HCEC 1CT (cell line): ENCODE data around the gene MESD.

ENCODE experiments used
- DNase-seq: peaks from one replicate; pipeline ENCODE4 v3.0.0-alpha.2; 2017

Gene MESD

DNA sequence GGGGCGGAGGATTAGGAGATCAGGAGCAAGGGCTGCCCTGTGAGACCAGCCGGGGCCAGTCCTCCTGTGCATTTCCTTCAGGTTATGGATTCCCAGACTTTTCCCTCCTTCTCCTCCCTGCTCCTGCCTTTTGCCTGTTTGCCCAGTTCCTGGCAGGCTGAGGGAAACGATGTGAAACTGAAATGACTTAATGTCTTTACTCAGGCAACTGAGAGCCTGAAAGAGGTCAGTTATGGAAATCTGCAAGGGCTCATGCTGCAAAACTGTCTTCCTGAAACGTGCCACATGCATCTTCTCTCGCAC lies 57.2 kb downstream of the MESD start:
- no peak for DNase-seq

DNA sequence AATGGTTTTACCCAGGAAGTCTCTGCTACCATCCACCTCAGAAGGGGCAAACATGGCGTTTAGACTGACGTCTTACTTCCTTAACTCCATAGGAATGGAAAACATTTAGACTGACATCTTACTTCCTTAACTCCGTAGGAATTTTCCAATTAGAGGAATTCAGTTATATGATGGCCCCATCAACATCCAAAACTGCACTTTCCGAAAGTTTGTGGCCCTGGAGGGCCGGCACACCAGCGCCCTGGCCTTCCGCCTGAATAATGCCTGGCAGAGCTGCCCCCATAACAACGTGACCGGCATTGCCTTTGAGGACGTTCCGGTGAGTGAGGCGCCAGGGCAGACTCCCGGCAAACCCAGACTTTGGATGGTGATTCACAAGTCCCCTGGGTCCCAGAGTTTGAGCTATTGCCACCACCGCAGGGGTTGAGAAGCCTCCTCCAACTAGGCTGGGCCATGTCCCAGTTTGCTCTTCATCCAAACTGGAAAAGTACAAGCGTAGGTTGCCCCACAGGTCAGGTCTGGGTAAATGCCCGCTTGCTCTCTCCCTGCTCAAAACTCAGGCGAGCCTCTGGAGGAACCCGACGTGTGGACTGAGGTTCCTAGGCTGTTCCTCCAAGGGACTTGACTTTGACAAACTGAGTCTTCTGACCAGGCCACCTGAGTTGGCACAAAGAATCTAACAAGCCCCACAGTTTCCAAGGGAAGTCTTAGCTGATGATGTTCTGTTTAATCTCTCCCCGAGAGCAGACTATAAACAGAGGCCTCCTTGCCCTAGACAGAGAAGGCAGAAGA lies 57.7 kb downstream of the MESD start:
- DNase-seq, result no peak

DNA sequence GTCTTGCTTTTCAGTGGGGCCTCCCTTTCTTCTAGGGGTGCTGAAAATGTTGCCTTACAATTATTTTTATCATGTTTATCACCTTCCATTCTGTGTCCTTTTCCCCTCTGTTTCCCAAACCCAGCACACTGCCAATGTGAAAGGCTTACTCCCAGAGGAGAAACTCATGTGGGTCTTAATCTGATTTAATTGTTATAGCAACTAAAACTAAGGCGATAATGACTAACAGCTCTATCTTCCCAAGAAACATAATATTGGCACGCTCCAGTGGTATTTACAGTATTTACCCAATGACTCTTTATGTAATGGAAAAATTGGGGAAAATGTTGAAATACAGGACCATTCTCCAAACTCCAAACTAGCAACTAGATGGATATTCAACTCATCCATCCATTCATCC lies 58.4 kb downstream of the MESD start:
- DNase-seq, result no peak

DNA sequence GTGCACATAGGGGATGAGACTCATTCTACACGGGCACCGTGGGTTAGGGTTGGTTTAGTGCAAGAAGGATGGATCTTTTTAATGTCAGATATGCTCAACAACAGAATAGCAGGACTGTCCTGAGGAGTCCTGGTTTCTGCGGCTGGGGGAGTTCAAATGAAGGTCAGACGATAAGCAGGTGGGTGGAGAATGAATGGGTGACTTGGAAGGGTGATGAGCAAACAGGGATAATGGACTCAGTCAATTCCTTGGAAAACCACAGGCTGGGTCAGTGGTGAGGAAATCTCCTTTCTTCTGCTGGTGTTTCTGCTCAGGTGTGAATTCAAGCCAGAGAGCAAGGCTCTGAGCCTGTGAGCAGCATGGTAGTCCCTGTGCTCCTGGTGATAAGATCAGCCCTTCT lies 59.9 kb downstream of the MESD start:
- no peak for DNase-seq

DNA sequence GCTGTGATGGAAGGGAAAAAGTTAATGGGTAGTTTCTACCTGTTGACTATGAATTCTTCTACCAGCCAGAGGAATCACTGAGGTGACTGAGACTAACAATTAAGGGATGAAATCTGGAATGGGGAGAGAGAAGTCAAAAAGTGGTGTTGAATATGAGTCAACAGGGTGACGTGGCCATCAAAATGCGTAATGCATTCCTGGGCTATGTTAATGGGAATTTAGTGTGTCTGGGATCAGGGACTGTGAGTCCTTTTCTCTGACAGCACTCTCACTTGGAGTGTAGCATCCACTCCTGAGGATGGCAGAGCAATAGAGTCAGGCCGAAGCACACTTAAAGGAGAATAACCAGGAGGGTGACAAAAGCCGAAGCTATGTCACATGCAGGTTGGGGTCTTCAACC lies 60.4 kb downstream of the MESD start:
- DNase-seq, result peak; percentile 76

DNA sequence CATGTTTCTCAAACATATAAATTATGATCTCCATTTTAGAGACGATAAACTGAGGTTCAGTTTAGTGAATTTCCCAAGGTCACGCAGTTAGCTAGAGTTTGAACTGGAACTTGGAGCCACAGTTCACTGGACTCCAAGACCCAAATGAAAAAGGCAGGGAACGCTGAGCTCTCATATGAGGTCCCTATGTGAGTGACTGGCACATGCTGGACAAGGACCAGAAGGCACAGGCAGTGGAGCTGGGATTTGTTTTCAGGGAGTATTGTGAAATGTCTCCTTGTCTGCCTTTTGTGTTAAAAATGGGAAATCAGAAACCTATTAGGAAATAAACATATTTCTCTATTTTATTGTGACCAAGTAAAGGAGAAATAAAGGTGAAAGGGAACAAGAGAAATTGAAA lies 63.5 kb downstream of the MESD start:
- no peak for DNase-seq

DNA sequence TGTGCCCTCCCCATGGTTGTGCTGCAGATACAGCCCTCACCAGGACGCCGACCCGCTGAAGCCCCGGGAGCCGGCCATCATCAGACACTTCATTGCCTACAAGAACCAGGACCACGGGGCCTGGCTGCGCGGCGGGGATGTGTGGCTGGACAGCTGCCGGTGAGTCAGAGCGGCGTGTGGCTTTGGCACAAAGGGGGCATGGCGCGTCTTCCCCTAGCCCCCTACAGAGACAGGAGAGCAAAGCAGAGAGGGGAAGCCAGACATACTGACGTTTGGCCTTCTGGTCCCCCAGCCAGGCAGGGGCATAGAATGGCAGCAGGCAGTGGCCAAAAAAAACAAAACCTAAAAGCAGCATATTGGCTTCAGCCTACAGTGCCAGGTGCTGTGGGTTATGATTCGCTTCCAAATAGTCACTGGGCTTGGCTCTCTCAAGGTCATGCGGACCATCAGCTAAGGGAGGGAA lies 64.0 kb downstream of the MESD start:
- no peak for DNase-seq

DNA sequence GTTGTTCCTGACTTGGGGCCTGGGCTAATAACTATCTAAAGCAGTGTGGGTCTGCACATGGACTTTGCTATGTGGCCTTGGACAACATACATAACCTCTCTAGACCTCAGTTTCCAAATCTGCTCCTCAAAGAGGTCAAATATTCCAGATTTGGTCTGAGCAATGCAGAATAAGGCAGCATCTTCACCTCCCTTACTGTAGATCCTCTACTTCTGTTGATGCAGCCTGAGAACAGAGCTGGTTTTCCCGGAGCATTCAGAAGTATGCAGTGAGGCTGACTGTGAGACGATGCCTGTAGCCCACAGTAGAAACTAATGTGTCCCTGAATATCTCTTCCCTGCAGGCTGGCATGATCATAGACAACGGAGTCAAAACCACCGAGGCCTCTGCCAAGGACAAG lies 65.3 kb downstream of the MESD start:
- DNase-seq, result no peak

DNA sequence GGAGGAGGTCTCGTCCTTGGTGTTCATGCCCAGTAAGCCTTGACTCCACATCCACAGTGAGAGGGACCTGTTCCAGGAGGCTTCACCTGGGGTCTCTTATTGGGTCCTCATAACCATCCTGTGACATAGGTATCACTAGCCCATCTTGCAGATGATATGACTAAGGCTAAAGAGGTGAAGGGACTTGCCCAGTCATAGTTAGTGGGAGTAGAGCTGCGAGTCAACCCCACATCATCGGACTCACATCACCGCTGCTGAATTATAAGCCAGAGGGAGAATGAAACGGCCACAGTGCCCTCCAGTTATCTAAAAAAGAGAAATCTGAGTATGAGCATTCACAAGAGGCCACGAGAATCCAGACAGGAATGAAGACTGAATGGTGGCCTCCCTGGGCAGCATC lies 66.0 kb downstream of the MESD start:
- DNase-seq, result peak; percentile 11

DNA sequence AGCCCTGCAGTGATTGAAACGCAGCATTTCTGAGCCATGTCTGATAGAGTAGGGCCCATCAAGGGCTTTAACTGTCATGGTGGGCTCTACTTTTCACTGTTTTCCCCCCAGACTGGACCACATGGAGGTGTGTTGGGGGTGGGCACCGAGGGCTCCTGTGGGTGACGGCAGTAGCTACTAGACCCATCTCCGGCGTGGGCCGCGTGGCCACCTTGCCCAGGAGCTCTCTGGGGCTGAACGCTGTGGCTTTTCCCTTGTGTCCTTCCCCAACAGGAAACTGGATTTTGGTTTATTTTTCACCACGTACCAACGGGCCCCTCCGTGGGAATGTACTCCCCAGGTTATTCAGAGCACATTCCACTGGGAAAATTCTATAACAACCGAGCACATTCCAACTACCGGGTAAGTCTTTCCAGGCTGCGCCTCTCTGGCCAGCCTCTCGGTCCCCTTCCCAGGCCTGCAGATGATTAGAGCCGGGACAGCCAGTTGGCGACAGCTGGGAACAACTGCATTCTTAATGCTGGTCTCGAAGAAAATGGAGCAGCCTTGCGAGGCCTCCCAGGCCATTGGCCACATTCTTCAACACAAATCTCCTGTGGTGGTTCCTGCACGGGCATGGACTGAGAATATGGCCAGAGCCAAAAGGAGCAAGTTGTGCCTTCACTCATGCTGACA lies 67.7 kb downstream of the MESD start:
- DNase-seq, result no peak

DNA sequence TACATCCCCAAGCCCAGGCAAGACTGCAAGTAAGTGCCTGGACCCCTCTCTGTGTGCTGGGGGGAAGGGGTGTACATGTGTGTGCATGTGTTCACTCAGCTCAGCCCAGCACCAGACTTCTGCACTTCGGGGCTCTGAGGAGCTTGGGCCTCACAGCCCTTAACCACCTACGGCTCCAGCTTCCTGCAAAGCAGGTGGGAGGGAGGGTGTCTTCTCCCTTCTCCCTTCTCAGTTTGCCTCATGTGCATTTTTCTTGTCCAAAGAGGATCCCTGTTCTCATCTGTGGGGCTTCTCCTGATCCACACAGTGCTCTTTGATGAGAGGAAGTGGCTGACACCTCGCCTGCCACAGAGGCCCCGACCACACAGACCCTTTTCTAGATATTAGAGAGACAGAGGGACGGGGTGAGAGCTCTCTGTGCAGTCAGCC lies 69.3 kb downstream of the MESD start:
- no peak for DNase-seq

DNA sequence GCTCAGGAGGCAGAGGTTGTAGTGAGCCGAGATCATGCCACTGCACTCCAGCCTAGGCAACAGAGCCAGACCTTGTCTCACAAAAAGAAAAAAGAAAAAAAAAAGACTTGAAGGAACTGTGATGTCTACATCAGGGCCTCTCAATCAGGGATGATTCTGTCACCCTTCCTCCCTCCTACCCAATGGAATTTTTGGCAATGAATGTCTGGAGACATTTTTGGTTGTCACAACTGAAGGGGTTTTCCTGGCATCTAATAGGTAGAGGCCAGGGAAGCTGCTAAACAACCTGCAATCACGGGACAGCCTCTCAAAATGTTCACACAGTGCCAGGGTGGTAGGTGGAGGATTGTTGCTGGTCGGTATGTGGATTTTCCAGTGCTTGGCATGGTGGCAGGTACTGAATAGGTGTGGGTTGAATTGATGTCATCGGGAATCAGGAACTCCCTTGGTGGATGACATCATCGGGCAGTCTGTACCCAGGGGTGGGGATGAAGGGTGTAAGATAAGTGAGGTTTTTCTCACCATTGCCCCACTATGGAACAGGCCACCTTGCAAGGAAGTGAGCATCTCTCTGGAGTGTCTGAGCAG lies 71.3 kb downstream of the MESD start:
- no peak for DNase-seq

DNA sequence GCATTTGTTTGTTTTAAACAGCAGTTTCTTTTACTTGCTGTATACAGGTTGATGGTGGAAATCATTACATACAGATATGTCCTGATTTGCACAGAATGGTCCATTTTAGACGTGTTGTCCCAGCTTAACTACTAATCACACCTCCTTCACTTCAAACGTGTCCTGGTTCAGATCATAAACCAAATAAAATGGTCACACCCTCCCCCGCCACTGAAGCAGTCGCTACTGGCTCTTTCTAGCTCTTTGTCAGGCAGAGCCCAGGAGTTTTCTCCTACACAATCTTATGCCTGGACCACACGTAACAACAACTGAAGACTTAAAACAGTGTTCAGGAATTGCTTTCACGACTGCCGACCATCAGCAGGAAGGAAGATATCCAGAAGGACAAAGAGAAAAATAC lies 73.6 kb downstream of the MESD start:
- DNase-seq, result no peak

DNA sequence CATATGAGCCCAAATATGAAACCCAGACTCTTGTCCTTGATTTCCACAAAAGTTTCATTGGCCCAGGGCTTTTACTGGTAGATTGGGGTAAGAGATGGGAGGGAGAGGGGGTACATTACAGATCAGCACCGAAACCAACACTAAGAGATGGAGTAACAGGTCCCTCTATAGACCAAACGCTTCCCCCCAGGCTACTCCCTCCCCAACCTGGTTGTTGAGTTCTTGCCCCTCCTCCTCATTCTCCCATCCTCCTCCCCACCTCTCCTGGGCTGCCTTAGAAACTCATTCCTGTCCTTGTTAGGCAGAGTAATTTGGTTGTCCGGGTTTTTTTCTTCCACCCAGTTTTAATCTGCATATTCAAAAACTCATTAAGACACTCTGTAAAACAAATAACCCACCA lies 74.1 kb downstream of the MESD start:
- DNase-seq, result no peak

DNA sequence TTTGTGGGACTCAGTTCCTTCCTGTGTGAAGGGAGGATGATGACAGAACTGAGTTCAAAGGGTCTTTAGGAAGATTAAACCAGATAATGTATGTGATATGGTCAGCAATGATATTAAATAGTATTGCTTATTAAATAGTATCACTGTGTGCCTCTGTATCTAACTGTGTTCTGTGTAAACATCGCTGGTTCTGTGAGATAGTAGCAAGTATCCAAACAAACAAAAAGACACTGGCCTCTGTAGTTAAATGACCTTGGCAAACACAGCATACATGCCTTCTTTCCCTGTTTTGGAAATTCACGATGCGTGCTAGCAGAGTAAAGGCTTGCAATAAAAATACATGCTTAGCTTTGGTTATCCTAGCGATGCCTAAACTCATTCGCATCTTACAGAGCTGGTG lies 76.1 kb downstream of the MESD start:
- DNase-seq, result no peak

DNA sequence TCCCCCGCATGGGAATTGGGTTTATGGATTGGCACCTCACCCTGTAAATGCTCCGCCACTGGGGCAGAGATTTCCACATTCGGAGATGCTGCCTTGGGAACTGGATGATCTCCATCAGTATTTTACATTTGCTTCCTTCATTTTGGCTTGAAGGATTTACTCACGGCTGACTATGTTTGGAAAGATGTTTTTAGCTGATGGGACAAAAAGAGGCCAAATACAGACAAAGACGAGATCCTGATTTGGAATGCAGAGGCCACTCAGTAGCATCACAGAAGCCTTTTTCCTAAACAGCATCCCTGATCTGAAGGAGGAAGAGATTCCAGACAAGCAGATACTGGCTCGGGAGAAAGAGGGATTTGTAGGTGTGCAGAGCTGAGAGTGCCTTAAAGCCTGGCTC lies 76.9 kb downstream of the MESD start:
- DNase-seq, result no peak

DNA sequence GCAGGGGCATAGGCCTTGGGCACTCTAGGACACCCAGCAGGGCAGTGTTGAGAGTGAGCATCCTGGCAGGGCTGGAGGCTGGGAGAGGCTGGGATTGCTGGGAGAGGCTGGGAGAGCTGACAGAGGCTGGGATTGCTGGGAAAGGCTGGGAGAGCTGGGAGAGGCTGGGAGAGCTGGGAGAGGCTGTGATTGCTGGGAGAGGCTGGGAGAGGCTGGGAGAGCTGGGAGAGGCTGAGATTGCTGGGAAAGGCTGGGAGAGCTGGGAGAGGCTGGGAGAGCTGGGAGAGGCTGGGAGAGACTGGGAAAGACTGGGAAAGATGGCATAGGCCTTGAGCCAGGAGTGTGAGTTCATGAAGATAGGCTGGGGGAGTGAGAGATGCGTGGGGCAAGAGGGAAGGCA lies 77.8 kb downstream of the MESD start:
- DNase-seq, result no peak

DNA sequence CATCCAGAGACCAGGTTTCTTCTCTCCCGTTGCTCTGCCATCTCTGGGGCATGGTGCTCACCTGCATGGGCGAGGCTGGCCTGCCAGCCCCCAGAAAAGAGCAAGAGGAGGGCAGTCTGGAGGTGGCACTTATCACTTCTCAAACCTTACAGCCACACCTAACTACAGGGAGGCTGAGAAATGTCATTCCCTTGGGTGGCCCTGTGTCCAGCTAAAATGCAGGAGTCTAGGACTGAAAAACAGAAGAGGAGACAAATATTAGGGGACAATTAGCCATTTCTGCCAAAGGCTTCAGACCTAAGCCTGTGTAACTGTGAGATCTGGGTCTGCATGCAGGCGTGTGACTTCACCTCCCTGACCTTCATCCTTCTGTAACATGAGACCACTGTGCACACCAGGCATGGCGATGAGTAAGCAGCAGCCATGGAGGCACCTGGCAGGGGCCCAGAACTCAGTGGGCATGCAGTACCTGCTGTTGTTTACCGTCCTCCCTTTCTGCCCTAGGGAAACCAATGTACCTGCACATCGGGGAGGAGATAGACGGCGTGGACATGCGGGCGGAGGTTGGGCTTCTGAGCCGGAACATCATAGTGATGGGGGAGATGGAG lies 83.4 kb downstream of the MESD start:
- peak; percentile 28 for DNase-seq

DNA sequence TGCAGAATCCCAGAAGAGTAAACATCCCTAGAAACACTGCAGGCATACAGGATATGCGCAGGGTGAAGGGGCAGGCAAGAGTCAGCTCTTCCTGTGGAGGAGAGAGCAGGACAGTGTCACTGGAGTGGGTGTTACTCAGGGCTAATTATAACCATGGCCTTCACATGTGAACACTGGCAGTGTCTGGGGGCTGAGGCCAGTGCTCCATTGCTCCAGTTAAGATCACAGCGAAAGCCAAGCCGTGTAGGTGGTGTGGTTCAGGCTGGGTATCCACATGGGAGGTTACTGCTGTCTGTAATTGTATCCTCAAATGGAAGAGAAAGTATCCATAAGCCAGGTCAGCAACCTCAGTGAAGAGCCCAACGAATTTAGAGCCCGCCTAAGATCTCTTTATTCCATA lies 84.6 kb downstream of the MESD start:
- no peak for DNase-seq

DNA sequence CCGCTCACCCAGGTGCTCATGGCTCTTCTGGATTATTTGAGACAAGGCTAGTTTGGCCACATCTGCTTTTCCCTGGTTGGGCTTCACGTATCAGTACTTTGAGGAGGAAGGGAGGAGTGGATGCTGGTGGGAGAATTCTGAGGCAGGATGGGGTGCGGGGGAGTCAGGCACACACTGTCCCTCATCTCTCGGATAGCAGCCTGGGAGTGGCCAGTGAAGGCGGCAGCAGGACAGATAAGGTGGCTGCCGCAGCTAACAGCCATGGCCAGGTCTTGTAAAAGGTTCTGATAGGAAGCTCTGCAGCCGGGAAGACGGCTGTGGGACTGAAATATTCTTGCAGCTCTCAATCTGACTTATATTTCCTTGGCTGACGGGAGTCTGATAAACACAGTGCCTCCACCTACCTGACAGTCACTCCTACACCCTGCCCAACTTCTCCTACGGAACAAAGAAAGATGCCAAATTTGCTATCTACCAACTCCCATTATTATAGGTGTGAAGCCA lies 87.3 kb downstream of the MESD start:
- no peak for DNase-seq

DNA sequence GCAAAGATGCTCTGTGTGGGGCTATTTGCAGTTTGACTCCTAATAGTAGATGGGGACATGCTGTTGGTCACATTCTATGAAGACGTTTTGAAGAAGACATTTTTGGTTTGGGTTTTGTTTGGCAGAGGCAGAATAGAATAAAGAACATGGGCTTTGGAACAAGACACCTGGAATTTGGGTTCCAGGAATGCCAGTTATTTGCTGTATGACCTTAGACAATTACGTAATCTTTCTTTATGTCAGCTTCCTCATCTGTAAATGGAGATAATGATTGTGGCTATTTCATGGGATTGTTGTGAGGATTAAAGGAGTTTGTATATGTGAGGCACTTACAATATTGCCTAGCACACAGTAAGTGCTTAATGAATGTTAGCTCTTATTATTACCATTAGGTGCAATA lies 91.6 kb downstream of the MESD start:
- DNase-seq, result no peak
